ENCODE data around the gene OCA2.

- TF ChIP-seq, protein P1, sequence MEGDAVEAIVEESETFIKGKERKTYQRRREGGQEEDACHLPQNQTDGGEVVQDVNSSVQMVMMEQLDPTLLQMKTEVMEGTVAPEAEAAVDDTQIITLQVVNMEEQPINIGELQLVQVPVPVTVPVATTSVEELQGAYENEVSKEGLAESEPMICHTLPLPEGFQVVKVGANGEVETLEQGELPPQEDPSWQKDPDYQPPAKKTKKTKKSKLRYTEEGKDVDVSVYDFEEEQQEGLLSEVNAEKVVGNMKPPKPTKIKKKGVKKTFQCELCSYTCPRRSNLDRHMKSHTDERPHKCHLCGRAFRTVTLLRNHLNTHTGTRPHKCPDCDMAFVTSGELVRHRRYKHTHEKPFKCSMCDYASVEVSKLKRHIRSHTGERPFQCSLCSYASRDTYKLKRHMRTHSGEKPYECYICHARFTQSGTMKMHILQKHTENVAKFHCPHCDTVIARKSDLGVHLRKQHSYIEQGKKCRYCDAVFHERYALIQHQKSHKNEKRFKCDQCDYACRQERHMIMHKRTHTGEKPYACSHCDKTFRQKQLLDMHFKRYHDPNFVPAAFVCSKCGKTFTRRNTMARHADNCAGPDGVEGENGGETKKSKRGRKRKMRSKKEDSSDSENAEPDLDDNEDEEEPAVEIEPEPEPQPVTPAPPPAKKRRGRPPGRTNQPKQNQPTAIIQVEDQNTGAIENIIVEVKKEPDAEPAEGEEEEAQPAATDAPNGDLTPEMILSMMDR (IDR thresholded peaks at IDR 0.05), result no peak
- TF ChIP-seq POLR2A (IDR thresholded peaks at IDR 0.05), result no peak
- TF ChIP-seq POLR2AphosphoS5 (IDR thresholded peaks at IDR 0.05), result no peak
These were observed 18.7 kb downstream of the OCA2 start for GRCh38 chr15:28080386-28080785.

All from prostate gland (tissue), 2 donors.